Measurements from ENCODE around the gene UBXN1.
A peak's percentile ranks its signal among the peaks of the same experiment; 100 is the strongest.
"Not testable (repeated sequence)": the region's sequence is repeated elsewhere in the genome, so short reads cannot be mapped to it uniquely, and the experiment has no call there.

The UBXN1 gene

GRCh38 chr11:62671608-62672389, 7.1 kb downstream of the UBXN1 start, which contains the start of the genes LBHD1 and UQCC3:
LBHD1 (minus strand) TSS chr11:62672267; CDS start chr11:62670031, 2,236 bp downstream.
UQCC3 (plus strand) TSS chr11:62671673; CDS start chr11:62671746, 73 bp downstream.
- FAIRE-seq (no peak), DNase-seq (ENCODE audit: insufficient read length, low spot score) (peak; percentile 62)
- peak; percentile 79 for TF ChIP-seq POLR2A (IDR thresholded peaks at IDR 0.05; ENCODE audit: low read depth, low read length)

DNA sequence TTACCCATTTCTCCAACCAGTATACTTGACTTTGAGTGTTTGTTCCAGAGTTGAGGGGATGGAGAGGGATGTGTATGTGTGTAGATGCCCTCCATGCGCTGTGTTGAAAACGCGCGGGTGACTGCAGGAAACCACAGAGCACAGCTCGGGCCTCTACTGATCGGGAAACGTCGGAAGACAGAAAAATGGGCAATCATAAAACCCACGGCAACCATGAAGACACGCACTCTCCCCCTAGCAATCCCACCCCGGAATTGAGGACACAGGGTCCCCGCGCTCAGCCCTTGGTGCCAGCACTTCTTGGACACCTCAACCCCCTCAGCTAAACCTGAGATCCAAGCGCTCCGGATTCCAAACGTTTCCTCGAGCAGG, 7.7 kb downstream of the UBXN1 start:
- FAIRE-seq (no peak), DNase-seq (ENCODE audit: insufficient read length, low spot score) (no peak)
- TF ChIP-seq POLR2A (IDR thresholded peaks at IDR 0.05; ENCODE audit: low read depth, low read length) = no peak

DNA sequence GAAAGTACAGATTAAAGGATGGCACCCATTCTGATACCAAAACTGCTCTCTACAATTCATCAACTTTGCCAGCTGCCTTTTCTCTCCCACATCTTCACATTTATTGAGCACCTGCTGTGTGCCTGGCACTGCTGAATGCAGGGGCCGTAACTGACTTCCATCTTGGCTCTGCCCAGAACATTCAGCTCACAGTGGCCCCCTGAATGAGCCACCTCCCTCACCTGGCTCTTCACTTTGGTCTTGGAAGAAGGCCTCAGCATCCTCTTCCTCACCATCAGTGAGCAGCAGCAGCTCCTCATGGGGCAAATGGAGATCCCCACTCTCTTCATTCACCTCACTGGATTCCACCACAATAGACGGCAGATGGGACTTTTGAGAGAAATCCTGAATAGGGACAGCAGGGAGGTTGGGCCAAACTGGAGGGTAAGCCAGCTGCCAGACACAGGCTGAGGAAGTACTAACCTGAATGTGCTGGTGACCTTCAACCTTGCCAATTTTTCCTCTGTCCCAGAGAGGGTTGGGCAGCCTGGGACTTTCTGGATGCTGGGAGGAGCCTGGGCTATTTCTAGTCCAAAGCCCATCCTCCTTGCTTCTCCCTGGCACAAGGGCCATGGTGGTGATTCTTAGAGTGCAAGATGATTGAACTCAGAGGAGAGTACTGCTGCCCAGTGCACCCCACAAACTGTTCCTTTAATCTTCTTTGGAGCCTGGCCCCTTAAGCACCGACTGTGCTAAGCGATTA, 9.3 kb downstream of the UBXN1 start:
- no peak for FAIRE-seq
- no peak for DNase-seq (ENCODE audit: insufficient read length, low spot score)
- TF ChIP-seq POLR2A (IDR thresholded peaks at IDR 0.05; ENCODE audit: low read depth, low read length) = no peak

DNA sequence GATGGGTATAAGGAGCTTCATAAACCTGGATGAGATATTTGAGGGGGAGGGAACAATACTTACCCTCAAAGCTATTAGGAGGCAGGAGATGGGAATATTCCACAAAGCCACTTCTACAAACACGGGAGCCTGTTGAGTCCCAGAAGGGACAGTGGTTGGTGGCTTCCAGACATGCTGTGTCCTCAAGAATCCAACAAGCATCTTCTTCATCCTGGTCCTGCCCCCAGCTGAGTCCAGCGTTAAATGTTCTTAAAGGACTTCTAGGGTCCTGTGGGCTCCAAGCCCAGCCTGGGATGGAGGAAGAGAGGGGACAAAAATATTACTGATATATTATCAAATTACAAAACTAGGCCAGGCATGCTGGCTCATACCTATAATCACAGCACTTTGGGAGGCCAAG, 11.4 kb downstream of the UBXN1 start:
- FAIRE-seq = no peak
- no peak for TF ChIP-seq POLR2A (IDR thresholded peaks at IDR 0.05; ENCODE audit: low read depth, low read length)
- no peak for DNase-seq (ENCODE audit: insufficient read length, low spot score)

- FAIRE-seq = no peak
- DNase-seq (ENCODE audit: insufficient read length, low spot score) = no peak
- no peak; the same call in 1 of the 2 replicates for TF ChIP-seq POLR2A (IDR thresholded peaks at IDR 0.05; ENCODE audit: low read depth, low read length)
Measured at GRCh38 chr11:62666259-62666926, 12.5 kb downstream of the UBXN1 start.

DNA sequence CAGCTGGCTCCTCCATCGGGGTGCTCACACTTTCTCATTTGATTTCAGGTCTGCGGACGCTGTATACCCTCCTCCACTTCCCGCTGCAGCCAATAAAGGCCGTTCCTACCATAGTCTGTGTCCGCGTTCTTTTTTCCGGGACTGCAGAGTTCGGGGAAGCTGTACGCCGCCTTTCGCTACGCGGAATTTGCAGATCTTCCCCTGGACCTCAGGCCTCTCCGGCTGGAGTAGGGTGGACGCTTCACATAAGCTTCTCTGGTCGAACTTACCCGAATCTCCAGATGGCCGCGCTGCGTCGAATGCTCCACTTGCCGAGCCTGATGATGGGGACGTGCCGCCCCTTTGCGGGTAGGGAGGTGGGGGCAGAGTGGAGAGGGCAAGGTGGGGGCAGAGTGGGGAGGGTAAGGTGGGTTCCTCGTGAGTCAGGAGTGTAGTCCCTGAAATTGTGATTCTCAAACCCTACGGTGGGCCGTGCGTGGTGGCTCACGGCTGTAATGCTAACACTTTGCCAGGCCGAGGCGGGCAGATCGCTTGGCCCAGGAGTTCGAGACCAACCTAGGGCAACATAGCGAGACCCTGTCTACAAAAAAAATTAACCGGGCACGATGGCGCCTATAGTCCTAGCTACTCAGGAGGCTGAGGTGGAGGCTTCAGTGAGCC, 13.1 kb downstream of the UBXN1 start:
- TF ChIP-seq POLR2A (IDR thresholded peaks at IDR 0.05; ENCODE audit: low read depth, low read length) = peak; percentile 31
- DNase-seq (ENCODE audit: insufficient read length, low spot score) = no peak
- no peak for FAIRE-seq

DNA sequence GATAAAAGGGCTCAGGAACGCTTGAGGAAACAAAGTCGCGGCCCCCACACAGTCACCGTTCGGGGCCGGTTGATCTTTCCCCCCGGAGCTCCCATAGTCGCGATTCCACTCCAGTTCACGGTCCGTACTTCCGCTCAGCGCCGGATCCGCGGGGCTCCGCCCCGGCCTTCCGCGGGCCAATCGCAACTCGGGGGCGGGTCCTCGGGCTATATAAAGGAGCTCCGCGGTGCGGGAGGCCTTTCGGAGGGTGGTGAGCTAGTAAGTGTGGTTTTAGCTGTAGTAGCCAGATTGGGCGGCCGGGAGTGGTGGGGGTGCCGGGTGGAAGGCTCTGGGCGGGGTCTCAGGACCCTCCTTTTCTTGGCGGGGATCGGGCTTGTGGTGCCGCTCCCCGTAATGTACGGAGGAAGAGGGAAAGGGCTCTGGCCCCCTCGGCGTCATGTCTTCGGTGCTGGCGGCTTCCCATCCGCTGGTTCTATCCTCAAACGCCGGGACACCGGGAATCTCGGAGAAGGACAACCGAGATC, 13.7 kb downstream of the UBXN1 start, which contains the start of the genes C11orf98 and CSKMT:
C11orf98 (minus strand) TSS at position 136 of the 524 bp plus-strand sequence; CDS start at position 95, 41 bp downstream.
CSKMT (plus strand) TSS at position 238 of the 524 bp plus-strand sequence. CDS start 568 bp downstream, outside the sequence.
- peak; percentile 98 for TF ChIP-seq POLR2A (IDR thresholded peaks at IDR 0.05; ENCODE audit: low read depth, low read length)
- DNase-seq (ENCODE audit: insufficient read length, low spot score) (peak; percentile 89), FAIRE-seq (no peak)

- FAIRE-seq = no peak
- DNase-seq (ENCODE audit: insufficient read length, low spot score) = peak; percentile 42
- no peak for TF ChIP-seq POLR2A (IDR thresholded peaks at IDR 0.05; ENCODE audit: low read depth, low read length)
Measured at GRCh38 chr11:62664405-62665074, 14.3 kb downstream of the UBXN1 start.

DNA sequence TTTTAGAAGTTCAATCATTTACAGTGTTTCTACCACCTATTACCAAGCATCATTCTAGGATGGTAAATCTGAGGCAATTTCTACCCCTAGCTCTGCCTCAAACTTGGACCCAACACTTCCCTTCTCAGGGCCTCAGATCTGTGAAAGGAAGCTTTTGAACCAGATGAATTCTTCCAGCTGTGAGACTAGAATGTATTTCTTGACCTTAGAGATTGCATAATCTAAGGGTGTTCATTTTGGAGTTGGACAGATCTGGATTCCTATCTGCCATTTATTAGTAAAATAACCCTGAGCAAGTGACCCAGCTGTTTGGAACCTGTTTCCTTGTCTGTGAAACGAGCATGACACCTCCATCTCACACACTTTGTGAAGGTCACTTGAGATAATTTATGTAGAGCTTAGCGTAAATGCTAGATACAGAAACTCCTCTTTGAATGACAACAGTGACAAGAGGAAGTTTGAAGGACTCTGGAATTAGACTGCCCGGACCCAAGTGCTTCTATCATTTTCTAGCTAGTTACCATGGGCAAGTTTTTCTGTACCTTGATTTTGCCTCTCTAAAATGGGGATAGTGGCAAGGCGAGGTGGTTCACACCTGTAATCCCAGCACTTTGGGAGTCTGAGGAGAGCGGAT, 22.0 kb downstream of the UBXN1 start:
- DNase-seq (ENCODE audit: insufficient read length, low spot score) (no peak), FAIRE-seq (no peak)
- no peak for TF ChIP-seq POLR2A (IDR thresholded peaks at IDR 0.05; ENCODE audit: low read depth, low read length)

- no peak for TF ChIP-seq POLR2A (IDR thresholded peaks at IDR 0.05; ENCODE audit: low read depth, low read length)
- DNase-seq (ENCODE audit: insufficient read length, low spot score) (no peak), FAIRE-seq (no peak)
Measured at GRCh38 chr11:62654297-62654696, 24.6 kb downstream of the UBXN1 start.

DNA sequence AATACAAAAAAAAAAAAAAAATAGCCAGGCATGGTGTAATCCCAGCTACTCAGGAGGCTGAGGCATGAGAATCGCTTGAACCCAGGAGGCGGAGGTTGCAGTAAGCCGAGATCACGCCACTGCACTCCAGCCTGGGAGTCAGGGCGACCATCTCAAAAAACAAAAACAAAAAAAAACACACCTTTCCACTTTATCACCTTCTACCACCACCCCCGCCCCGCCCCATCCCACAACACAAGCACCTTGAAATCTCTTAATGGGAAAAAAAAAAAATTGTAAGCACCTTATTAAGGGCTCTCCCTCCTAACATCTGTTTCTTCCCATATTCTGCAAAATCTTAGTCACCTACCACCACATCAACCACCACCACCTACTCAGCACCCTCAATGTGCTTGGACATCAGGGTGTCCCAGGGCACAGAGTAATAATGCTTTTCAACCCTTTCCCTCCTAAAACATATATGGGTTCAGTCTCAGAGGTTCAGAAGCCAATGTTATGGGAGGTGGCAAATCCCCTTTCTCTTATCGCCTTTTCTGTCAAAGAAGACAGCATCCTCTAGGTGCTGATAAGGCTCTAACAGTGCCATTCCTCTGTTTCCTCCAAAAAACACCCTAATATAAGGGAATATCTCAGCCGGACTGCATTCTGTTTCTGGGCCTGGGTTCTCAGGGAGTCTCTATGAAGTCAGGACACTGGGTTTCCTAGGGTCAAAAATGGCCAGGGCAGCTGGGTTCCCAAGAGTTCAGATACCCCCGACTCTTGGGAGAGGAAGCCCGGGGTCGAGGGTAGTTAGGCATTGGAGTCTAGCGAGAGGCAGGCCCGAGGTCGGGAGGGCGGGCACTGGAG, 26.5 kb downstream of the UBXN1 start:
- DNase-seq (ENCODE audit: insufficient read length, low spot score) (no peak), FAIRE-seq (no peak)
- TF ChIP-seq POLR2A (IDR thresholded peaks at IDR 0.05; ENCODE audit: low read depth, low read length) = no peak

DNA sequence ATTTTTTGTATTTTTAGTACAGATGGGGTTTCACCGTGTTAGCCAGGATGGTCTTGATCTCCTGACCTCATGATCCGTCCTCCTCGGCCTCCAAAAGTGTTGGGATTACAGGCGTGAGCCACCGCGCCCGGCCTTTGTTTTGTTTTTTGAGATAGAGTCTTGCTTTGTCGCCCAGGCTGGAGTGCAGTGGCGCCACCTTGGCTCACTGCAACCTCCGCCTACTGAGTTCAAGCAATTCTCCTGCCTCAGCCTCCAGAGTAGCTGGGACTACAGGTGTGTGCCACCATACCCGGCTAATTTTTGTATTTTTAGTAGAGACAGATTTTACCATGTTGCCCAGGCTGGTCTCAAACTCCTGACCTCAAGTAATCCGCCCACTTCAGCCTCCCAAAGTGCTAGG, 28.6 kb downstream of the UBXN1 start:
- FAIRE-seq; DNase-seq (ENCODE audit: insufficient read length, low spot score): not testable (repeated sequence)
